ENCODE data around the gene VTI1A.
"Not testable (repeated sequence)": the region's sequence is repeated elsewhere in the genome, so short reads cannot be mapped to it uniquely, and the experiment has no call there.

The VTI1A gene

GRCh38 chr10:112487964-112488363 is 40.9 kb downstream of the VTI1A start:
- H3K27me3 ChIP-seq (ENCODE audit: control insufficient read depth, insufficient read depth, low read length) = no peaks in the 10 kb centered on the region
- H3K9me3 ChIP-seq (ENCODE audit: control insufficient read depth, insufficient read depth, low read length) = no peaks in the 10 kb centered on the region

GRCh38 chr10:112490545-112490944 is 43.5 kb downstream of the VTI1A start:
- no peaks in the 10 kb centered on the region for H3K36me3 ChIP-seq (ENCODE audit: control insufficient read depth, insufficient read depth, low read length)
- H3K27me3 ChIP-seq (ENCODE audit: control insufficient read depth, insufficient read depth, low read length) = no peaks in the 10 kb centered on the region
- H3K4me3 ChIP-seq (ENCODE audit: low read depth, low read length) = no peak overlapping the region
- no peak overlapping the region for H3K9ac ChIP-seq (ENCODE audit: low read depth, low read length)
- H3K4me1 ChIP-seq (ENCODE audit: control insufficient read depth, insufficient read depth, low read length) = no peaks in the 10 kb centered on the region
- no peaks in the 10 kb centered on the region for H3K9me3 ChIP-seq (ENCODE audit: control insufficient read depth, insufficient read depth, low read length)

More at GRCh38 chr10:112487964-112488363, 40.9 kb downstream of the VTI1A start:
- Histone ChIP-seq H3K4me3 (ENCODE audit: low read depth, low read length) (no peak overlapping the region), H3K36me3 (ENCODE audit: control insufficient read depth, insufficient read depth, low read length) (no peaks in the 10 kb centered on the region), H3K9ac (ENCODE audit: low read depth, low read length) (no peak overlapping the region), H3K4me1 (ENCODE audit: control insufficient read depth, insufficient read depth, low read length) (no peaks in the 10 kb centered on the region)

- H3K4me3 ChIP-seq (ENCODE audit: low read depth, low read length) = no peak overlapping the region
- H3K27me3 ChIP-seq (ENCODE audit: control insufficient read depth, insufficient read depth, low read length) = no peaks in the 10 kb centered on the region
These were observed 44.1 kb downstream of the VTI1A start for GRCh38 chr10:112491144-112491543.

GRCh38 chr10:112492736-112493135 is 45.7 kb downstream of the VTI1A start:
- no peaks in the 10 kb centered on the region for H3K4me1 ChIP-seq (ENCODE audit: control insufficient read depth, insufficient read depth, low read length)
- H3K27me3 ChIP-seq (ENCODE audit: control insufficient read depth, insufficient read depth, low read length) = no peaks in the 10 kb centered on the region
- no peaks in the 10 kb centered on the region for H3K36me3 ChIP-seq (ENCODE audit: control insufficient read depth, insufficient read depth, low read length)
- no peak overlapping the region for H3K4me3 ChIP-seq (ENCODE audit: low read depth, low read length)
- no peak overlapping the region for H3K9ac ChIP-seq (ENCODE audit: low read depth, low read length)
- H3K9me3 ChIP-seq (ENCODE audit: control insufficient read depth, insufficient read depth, low read length) = no peaks in the 10 kb centered on the region

More at GRCh38 chr10:112491144-112491543, 44.1 kb downstream of the VTI1A start:
- Histone ChIP-seq H3K4me1 (ENCODE audit: control insufficient read depth, insufficient read depth, low read length) (no peaks in the 10 kb centered on the region), H3K9ac (ENCODE audit: low read depth, low read length) (no peak overlapping the region), H3K9me3 (ENCODE audit: control insufficient read depth, insufficient read depth, low read length) (no peaks in the 10 kb centered on the region), H3K36me3 (ENCODE audit: control insufficient read depth, insufficient read depth, low read length) (no peaks in the 10 kb centered on the region)

DNA sequence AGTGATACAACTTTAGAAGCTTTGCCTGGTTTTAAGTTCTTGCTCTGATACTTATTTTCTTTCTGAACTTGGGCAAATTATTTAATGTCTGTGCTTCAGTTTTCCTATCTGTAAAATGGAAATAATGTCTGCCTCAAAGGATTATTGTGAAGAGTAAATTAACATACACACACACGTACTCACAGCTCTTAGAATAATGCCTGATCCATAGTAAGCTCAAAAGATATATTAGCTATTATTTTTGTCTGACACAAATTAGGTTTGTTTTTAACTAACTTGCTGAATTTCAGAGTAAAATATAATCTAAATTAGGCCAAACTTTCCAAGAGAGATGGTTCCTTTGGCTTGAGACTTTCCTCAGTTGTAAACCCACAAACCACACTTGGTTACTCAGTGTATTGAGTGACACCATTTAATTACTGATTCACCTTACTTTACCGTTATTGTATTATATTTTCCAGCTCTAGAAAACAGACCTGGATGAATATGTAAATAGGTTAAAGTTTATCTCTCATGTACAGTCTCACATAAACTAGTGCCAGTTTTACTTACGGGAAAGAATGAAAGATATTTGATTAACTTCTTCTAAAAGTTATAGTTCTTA is 50.4 kb downstream of the VTI1A start:
- Histone ChIP-seq H3K4me1 (ENCODE audit: control insufficient read depth, insufficient read depth, low read length) (no peaks in the 10 kb centered on the region), H3K4me3 (ENCODE audit: low read depth, low read length) (no peak overlapping the region), H3K9ac (ENCODE audit: low read depth, low read length) (no peak overlapping the region), H3K9me3 (ENCODE audit: control insufficient read depth, insufficient read depth, low read length) (no peaks in the 10 kb centered on the region), H3K27me3 (ENCODE audit: control insufficient read depth, insufficient read depth, low read length) (no peaks in the 10 kb centered on the region), H3K36me3 (ENCODE audit: control insufficient read depth, insufficient read depth, low read length) (no peaks in the 10 kb centered on the region)

DNA sequence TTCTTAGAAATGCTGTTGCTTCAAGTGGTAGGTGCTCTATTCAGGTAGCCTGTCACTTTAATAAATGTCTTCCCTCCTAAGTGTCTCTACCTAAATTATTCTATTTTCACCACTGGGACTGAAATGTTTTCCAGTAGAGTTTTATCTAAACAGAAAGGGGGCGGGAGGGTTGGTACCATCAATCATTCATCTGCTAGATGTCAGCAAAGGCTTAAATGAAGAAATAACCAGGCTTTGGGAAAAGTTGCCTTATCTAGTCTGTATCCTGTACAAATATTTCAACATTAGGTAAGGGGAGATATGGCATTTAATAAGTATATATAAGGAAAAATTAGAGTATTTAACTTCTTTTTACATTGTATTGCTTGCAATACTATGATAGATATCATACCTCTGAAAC is 51.8 kb downstream of the VTI1A start:
- no peaks in the 10 kb centered on the region for H3K36me3 ChIP-seq (ENCODE audit: control insufficient read depth, insufficient read depth, low read length)
- H3K27me3 ChIP-seq (ENCODE audit: control insufficient read depth, insufficient read depth, low read length) = no peaks in the 10 kb centered on the region
- H3K9me3 ChIP-seq (ENCODE audit: control insufficient read depth, insufficient read depth, low read length) = no peaks in the 10 kb centered on the region
- H3K9ac ChIP-seq (ENCODE audit: low read depth, low read length) = no peak overlapping the region
- H3K4me3 ChIP-seq (ENCODE audit: low read depth, low read length) = no peak overlapping the region
- H3K4me1 ChIP-seq (ENCODE audit: control insufficient read depth, insufficient read depth, low read length) = no peaks in the 10 kb centered on the region

DNA sequence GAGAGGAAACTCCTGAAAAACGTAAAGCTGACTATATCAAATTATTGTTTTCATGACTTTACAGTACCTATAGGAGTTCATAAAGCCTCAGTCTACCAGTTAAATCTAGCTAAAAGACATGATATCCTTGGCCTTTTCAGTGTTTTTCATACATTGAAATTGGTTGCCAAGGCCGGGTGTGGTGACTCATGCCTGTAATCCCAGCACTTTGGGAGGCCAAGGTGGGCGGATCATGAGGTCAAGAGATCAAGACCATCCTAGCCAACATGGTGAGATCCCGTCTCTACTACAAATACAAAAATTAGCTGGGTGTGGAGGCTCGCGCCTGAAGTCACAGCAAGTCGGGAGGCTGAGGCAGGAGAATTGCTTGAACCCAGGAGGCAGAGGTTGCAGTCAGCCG is 53.0 kb downstream of the VTI1A start:
- H3K27me3 ChIP-seq (ENCODE audit: control insufficient read depth, insufficient read depth, low read length); H3K4me1 ChIP-seq (ENCODE audit: control insufficient read depth, insufficient read depth, low read length); H3K9me3 ChIP-seq (ENCODE audit: control insufficient read depth, insufficient read depth, low read length); H3K4me3 ChIP-seq (ENCODE audit: low read depth, low read length); H3K36me3 ChIP-seq (ENCODE audit: control insufficient read depth, insufficient read depth, low read length); H3K9ac ChIP-seq (ENCODE audit: low read depth, low read length): not testable (repeated sequence)

DNA sequence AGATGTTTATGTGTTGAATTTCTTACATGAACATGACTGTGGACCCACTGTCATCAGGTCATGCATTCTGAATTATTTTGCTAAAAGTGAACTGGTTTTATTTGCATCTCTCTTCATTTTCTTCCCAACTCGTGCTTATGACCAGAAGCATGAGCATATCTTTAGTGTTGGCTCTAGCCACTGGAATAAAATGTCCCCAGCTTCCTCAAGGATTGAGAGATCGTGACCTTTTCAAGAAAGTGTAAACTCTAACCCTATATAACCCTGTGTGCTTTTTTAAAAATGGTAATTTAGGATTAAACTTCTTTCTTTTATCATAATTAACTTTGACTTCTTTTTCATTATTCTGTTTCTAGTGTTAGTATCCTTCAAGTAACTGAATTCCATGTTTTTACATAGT is 55.5 kb downstream of the VTI1A start:
- Histone ChIP-seq H3K4me3 (ENCODE audit: low read depth, low read length) (no peak overlapping the region), H3K27me3 (ENCODE audit: control insufficient read depth, insufficient read depth, low read length) (no peaks in the 10 kb centered on the region), H3K36me3 (ENCODE audit: control insufficient read depth, insufficient read depth, low read length) (no peaks in the 10 kb centered on the region), H3K9ac (ENCODE audit: low read depth, low read length) (no peak overlapping the region), H3K4me1 (ENCODE audit: control insufficient read depth, insufficient read depth, low read length) (no peaks in the 10 kb centered on the region), H3K9me3 (ENCODE audit: control insufficient read depth, insufficient read depth, low read length) (no peaks in the 10 kb centered on the region)

DNA sequence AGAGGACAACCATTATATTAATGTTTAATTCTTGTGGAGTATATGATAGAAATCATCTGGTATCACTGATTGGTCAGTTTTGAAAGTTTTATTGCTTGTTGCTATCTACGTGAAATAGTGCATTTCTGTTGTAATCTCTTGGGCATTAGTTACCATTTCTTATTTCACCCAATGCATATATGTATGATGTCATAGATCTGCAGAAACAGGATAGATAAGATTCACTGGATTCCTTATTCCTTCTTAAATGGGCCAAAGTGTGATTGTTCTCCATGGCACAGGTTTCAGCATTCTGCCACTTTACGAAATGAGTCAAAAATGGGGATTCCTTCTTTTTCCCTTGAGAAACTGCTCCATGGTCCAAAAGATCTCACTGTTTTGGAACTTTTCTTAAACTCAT is 56.6 kb downstream of the VTI1A start:
- H3K4me1 ChIP-seq (ENCODE audit: control insufficient read depth, insufficient read depth, low read length) = no peaks in the 10 kb centered on the region
- H3K27me3 ChIP-seq (ENCODE audit: control insufficient read depth, insufficient read depth, low read length) = no peaks in the 10 kb centered on the region
- H3K9me3 ChIP-seq (ENCODE audit: control insufficient read depth, insufficient read depth, low read length) = no peaks in the 10 kb centered on the region
- H3K4me3 ChIP-seq (ENCODE audit: low read depth, low read length) = no peak overlapping the region
- no peak overlapping the region for H3K9ac ChIP-seq (ENCODE audit: low read depth, low read length)
- H3K36me3 ChIP-seq (ENCODE audit: control insufficient read depth, insufficient read depth, low read length) = no peaks in the 10 kb centered on the region

DNA sequence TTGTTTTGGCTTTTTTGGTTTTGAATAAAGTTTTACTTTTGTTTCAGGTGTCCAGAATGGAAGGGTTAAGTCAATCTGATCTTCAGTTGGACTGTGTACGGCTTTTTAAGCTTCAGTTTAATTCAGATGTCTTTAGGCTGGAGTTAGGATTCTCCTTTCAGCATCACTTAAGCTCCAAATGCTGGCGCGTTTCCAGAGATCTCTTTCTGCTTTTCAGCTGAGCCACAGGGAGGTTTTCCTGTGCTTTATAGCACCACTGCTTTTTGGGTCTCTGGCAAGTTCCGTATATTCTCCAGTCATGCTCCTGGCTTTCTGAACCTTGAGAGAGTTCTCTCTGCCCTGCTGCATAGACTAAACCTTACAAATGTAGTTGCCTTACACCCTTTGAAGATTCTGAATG is 60.0 kb downstream of the VTI1A start:
- Histone ChIP-seq H3K9ac (ENCODE audit: low read depth, low read length) (no peak overlapping the region), H3K9me3 (ENCODE audit: control insufficient read depth, insufficient read depth, low read length) (no peaks in the 10 kb centered on the region), H3K4me3 (ENCODE audit: low read depth, low read length) (no peak overlapping the region), H3K4me1 (ENCODE audit: control insufficient read depth, insufficient read depth, low read length) (no peaks in the 10 kb centered on the region), H3K36me3 (ENCODE audit: control insufficient read depth, insufficient read depth, low read length) (no peaks in the 10 kb centered on the region), H3K27me3 (ENCODE audit: control insufficient read depth, insufficient read depth, low read length) (no peaks in the 10 kb centered on the region)

DNA sequence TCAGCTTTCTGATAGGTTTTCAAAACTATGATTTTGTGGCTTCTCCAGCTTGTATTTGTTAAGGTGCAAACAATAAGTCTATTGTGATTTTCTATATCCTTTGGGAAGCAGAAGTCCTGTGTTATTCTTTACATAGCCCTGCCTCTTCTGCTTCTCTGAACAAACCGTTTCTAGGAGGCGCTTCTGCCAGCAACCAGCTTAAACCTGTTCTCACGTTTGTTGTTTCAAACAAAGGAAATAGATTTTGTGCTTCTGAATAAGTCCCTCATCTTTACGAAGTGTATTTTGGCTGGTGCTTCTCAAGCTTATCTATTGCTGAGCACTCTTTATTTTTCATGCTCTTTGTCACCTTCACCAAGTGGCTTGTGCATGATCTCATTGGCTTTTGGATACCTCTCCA is 61.0 kb downstream of the VTI1A start:
- H3K36me3 ChIP-seq (ENCODE audit: control insufficient read depth, insufficient read depth, low read length) = no peaks in the 10 kb centered on the region
- no peaks in the 10 kb centered on the region for H3K27me3 ChIP-seq (ENCODE audit: control insufficient read depth, insufficient read depth, low read length)
- H3K4me1 ChIP-seq (ENCODE audit: control insufficient read depth, insufficient read depth, low read length) = no peaks in the 10 kb centered on the region
- no peak overlapping the region for H3K9ac ChIP-seq (ENCODE audit: low read depth, low read length)
- H3K9me3 ChIP-seq (ENCODE audit: control insufficient read depth, insufficient read depth, low read length) = no peaks in the 10 kb centered on the region
- no peak overlapping the region for H3K4me3 ChIP-seq (ENCODE audit: low read depth, low read length)

GRCh38 chr10:112509558-112510291 is 62.7 kb downstream of the VTI1A start:
- H3K36me3 ChIP-seq (ENCODE audit: control insufficient read depth, insufficient read depth, low read length) = no peaks in the 10 kb centered on the region
- no peaks in the 10 kb centered on the region for H3K9me3 ChIP-seq (ENCODE audit: control insufficient read depth, insufficient read depth, low read length)
- H3K4me1 ChIP-seq (ENCODE audit: control insufficient read depth, insufficient read depth, low read length) = no peaks in the 10 kb centered on the region
- no peak overlapping the region for H3K4me3 ChIP-seq (ENCODE audit: low read depth, low read length)
- no peaks in the 10 kb centered on the region for H3K27me3 ChIP-seq (ENCODE audit: control insufficient read depth, insufficient read depth, low read length)
- no peak overlapping the region for H3K9ac ChIP-seq (ENCODE audit: low read depth, low read length)

Measured in iPS-15b (cell line).